Psoas muscle (tissue), 8 donors: ENCODE results near the gene PREX1. TPM values are rescaled to one million over a fixed set of nuclear protein-coding genes. Genes with fewer than 3 reads are reported as not detected.

ENCODE experiments used
- ATAC-seq, 4 donors: fragments of 200-7000 bp; cut with Tn5 transposase; one replicate each; pipeline ENCODE4 v1.9.1; 2020; ENCODE audit warnings: moderate library complexity in 3 of 4, mild to moderate bottlenecking in 2 of 4
- DNase-seq, 2 donors: peaks; one replicate each; pipeline ENCODE4 v3.0.0-alpha.2; 2020
- H3K27ac ChIP-seq: fragments of 200-600 bp; one replicate; pipeline ENCODE4 v1.8.0; 2022
- H3K27me3 ChIP-seq, 3 donors: fragments of 200-600 bp in 1 of 3; one replicate each; pipeline versions ENCODE4 v1.6.1 to v1.8.0; 2013 to 2022; ENCODE audit warnings: low read length in 2 of 3, mild to moderate bottlenecking in 2 of 3, moderate library complexity in 1 of 3; ENCODE audit not compliant: insufficient read depth in 3 of 3
- H3K36me3 ChIP-seq, 2 donors: fragments of 200-600 bp in 1 of 2; one replicate each; pipeline versions ENCODE4 v1.6.1 to v1.8.0; 2013 to 2022; ENCODE audit warnings: low read depth in 1 of 2, mild to moderate bottlenecking in 1 of 2, moderate library complexity in 1 of 2; ENCODE audit not compliant: insufficient read depth in 1 of 2
- H3K4me1 ChIP-seq: fragments of 200-600 bp; one replicate; pipeline ENCODE4 v1.8.0; 2022
- H3K4me3 ChIP-seq: fragments of 200-600 bp; one replicate; pipeline ENCODE4 v1.8.0; 2022; ENCODE audit warnings: mild to moderate bottlenecking
- H3K9me3 ChIP-seq: fragments of 200-600 bp; one replicate; pipeline ENCODE4 v1.8.0; 2022
- WGBS, 3 donors: extraction: QIAGEN DNeasy Blood & Tissue Kit; methylation state at CpG; one replicate each; pipeline versions ENCODE4 v1.1.6 to v1.1.7; 2013; 5-methylcytosine and 5-hydroxymethylcytosine counted together
- intact Hi-C, 2 donors: fragments of 100-400 bp; cut with DNase I; formaldehyde crosslinking; loops; one replicate each; pipeline versions ENCODE4 v1.11.0 to v1.14.2; 2022
- polyA plus RNA-seq, 3 donors: library from polyadenylated mRNA; stranded (reverse); fragments of 200-250 nt; gene quantifications; one replicate each; pipeline ENCODE4 v1.2.3, GENCODE V29; 2013
- total RNA-seq, 4 donors: library from RNA; stranded (reverse); fragmentation: NEBNext Ultra II Directional in 2 of 4; extraction: Animal tissue kit (Norgen Biotek cat#: 25700) in 2 of 4; gene quantifications; one replicate each; pipeline versions ENCODE4 v1.2.1 to v1.2.4, GENCODE V29; 2021 to 2023
- TF ChIP-seq, protein P1 (sequence below): fragments of 200-600 bp; IDR thresholded peaks from one replicate; pipeline ENCODE4 v1.8.0; 2022; ENCODE audit warnings: antibody characterized with exemption
- donor health status: healthy with polysubstance abuse.
- donor health status: DM: no; HTN: no; CAD: no; lungs with moderate emphysema.
- donor health status: Bipolar disorder and iron deficiency.
- donor health status: healthy.
- donor health status: DM: yes; HTN: yes; CAD: no.
- donor health status: DM: no; HTN: no; CAD: no.
- donor health status: DM: no; HTN: no; CAD: no.
- donor health status: DM: yes; HTN: yes; CAD: no.

The PREX1 gene
- total and polyA plus RNA-seq, 7 donors: 2.5 to 8.3 (median 5.3) TPM

GRCh38 chr20:48772183-48772976 is 55.4 kb downstream of the PREX1 start:
- H3K4me3 ChIP-seq: no peak overlapping the region

GRCh38 chr20:48771542-48771941 is 56.3 kb downstream of the PREX1 start:
- H3K9me3 ChIP-seq: no peaks in the 10 kb centered on the region
- H3K27ac ChIP-seq: no peak overlapping the region
- ATAC-seq (no peak), DNase-seq (no peak)
- H3K27me3 ChIP-seq: no peaks in the 10 kb centered on the region
- intact Hi-C loops: loop anchor here in 1 of 2 donors (5.0 kb wide), 1 partner anchor 34 kb away; no protein-coding TSS in a partner anchor
- H3K4me1 ChIP-seq: no peaks in the 10 kb centered on the region
- WGBS, 3 donors: 68 to 74% (median 69%) methylated on average over 10 of the region's 10 CpGs
- TF ChIP-seq, protein P1, sequence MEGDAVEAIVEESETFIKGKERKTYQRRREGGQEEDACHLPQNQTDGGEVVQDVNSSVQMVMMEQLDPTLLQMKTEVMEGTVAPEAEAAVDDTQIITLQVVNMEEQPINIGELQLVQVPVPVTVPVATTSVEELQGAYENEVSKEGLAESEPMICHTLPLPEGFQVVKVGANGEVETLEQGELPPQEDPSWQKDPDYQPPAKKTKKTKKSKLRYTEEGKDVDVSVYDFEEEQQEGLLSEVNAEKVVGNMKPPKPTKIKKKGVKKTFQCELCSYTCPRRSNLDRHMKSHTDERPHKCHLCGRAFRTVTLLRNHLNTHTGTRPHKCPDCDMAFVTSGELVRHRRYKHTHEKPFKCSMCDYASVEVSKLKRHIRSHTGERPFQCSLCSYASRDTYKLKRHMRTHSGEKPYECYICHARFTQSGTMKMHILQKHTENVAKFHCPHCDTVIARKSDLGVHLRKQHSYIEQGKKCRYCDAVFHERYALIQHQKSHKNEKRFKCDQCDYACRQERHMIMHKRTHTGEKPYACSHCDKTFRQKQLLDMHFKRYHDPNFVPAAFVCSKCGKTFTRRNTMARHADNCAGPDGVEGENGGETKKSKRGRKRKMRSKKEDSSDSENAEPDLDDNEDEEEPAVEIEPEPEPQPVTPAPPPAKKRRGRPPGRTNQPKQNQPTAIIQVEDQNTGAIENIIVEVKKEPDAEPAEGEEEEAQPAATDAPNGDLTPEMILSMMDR: no peak
- H3K36me3 ChIP-seq: no peaks in the 10 kb centered on the region
- H3K4me3 ChIP-seq: no peak overlapping the region

More at GRCh38 chr20:48772183-48772976, 55.4 kb downstream of the PREX1 start:
- no peaks in the 10 kb centered on the region for H3K27me3 ChIP-seq
- intact Hi-C loops: loop anchor here in 1 of 2 donors (5.0 kb wide), 1 partner anchor 35 kb away; no protein-coding TSS in a partner anchor
- peak in 1 of 4 donors; percentile 18 for ATAC-seq
- H3K9me3 ChIP-seq: no peaks in the 10 kb centered on the region
- H3K4me1 ChIP-seq: no peaks in the 10 kb centered on the region
- TF ChIP-seq, protein P1: no peak
- no peak overlapping the region for H3K27ac ChIP-seq
- 69 to 76% (median 75%) methylated on average over 16 to 17 of the region's 17 CpGs for WGBS, 3 donors
- H3K36me3 ChIP-seq: no peaks in the 10 kb centered on the region
- peak; percentile 46 to 70 for DNase-seq

DNA sequence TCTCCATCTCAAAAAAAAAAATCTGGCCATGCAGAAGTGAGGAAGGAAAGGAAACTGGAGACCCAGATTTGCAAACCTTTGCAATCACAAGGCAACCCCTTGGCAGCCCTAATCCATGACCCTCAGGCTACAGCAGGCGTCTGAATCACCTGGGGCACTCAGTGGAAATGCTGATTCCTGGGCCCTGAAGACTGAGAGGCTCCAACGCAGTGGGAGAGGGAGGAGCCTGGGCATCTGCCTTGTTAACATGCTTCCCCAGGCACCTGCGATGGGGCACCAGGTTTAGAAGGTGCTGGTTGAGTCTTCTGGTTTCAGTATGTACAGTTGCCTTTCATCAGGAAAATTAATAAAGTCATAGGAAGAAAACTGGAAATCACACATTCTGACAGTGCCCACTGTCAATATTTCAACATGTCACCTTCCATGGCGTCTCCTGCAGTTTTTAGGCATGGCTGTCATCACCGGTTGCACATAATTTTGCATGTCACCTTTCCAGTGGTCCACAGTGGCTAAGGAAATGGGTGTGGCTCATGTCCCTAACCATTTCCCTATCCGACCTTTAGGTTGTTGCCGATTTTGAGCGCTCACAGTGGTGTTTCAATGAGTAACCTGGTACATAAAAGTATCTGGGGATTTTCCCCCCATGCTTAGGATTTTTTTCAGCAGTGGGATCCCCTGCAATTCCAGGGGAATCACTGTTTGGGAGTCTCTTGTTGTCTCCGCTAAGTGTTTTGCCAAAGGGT is 56.9 kb downstream of the PREX1 start:
- Histone ChIP-seq H3K4me3 (no peak overlapping the region), H3K9me3 (no peaks in the 10 kb centered on the region), H3K4me1 (no peaks in the 10 kb centered on the region), H3K27me3 (no peaks in the 10 kb centered on the region), H3K27ac (no peak overlapping the region), H3K36me3 (no peaks in the 10 kb centered on the region)
- DNase-seq: no peak
- TF ChIP-seq, protein P1: no peak
- intact Hi-C loops: loop anchor here in 1 of 2 donors (5.0 kb wide), 1 partner anchor 34 kb away; no protein-coding TSS in a partner anchor
- ATAC-seq: no peak
- 79 to 80% (median 80%) methylated on average over 9 of the region's 9 CpGs for WGBS, 3 donors

GRCh38 chr20:48769069-48769983 is 58.5 kb downstream of the PREX1 start:
- intact Hi-C loops: no loop called here
- H3K36me3 ChIP-seq: no peaks in the 10 kb centered on the region
- TF ChIP-seq, protein P1: no peak
- 72 to 79% (median 73%) methylated on average over 21 of the region's 21 CpGs for WGBS, 3 donors
- H3K4me1 ChIP-seq: no peaks in the 10 kb centered on the region
- H3K27ac ChIP-seq: no peak overlapping the region
- ATAC-seq (peak in 1 of 4 donors; percentile 21), DNase-seq (no peak)
- H3K9me3 ChIP-seq: no peaks in the 10 kb centered on the region
- H3K27me3 ChIP-seq: no peaks in the 10 kb centered on the region
- H3K4me3 ChIP-seq: no peak overlapping the region
